ENCODE results near the gene BMI1. TPM values are rescaled to one million over a fixed set of nuclear protein-coding genes. Genes with fewer than 3 reads are reported as not detected.
A peak's percentile ranks its signal among the peaks of the same experiment; 100 is the strongest.

Gene BMI1
- total and polyA plus RNA-seq, 10 donors, result 26.9 to 89.7 (median 64.2) TPM

DNA sequence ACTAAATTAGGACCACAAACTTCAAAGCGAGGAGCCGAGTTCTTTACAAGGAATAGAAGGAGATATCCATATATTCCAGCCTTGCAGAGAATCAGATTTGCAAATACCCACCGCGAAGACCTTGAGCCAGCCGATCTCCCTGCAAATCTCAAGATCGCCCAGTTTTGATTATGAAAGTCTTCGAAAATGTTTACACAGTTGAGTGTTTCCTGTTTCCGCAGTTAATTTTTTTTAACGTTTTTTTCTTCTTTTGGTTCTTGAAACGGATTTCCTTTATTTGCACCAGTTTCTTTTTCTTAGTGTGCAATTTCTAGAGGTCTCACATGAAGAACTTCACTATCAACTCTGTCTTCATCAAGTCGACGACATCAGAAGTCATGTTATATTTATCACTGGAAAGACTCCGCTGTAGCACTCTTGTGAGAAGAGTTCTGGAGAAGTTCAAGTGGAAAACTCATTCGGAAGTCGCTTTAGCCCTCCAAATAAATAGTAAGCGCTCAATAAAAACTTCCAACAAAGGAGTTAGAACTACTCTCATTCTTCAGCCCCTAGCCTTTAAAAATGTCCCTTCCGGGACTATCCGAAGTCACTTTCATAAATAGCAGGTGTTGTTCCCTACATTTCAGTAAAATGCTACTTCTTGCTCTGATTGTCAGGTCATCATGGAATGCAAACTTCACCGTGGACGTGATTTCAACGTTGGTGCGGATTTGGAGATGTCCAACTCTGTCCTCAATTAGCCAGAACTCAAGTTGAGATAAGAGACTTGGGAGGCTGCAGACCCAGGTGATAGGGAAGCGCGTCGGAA is 12.5 kb downstream of the BMI1 start:
- H3K27ac ChIP-seq, result peak overlapping the region in 7 of 8 donors; percentile 38 to 75 (median 71)
- intact Hi-C loops (cut with DNase I; ENCODE audit: low total_unique reads), result no loop called here
- WGBS, 5 donors, result 26 to 42% (median 31%) methylated on average over 25 of the region's 25 CpGs
- no peak for DNase-seq
- peaks cover 0 to 10% (median 1%) of the 10 kb centered on the region in 8 donors for H3K9me3 ChIP-seq
- H3K36me3 ChIP-seq, result peaks cover 0 to 24% (median 20%) of the 10 kb centered on the region in 6 donors
- TF ChIP-seq POLR2A (IDR thresholded peaks at IDR 0.05), result no peak
- TF ChIP-seq, protein P1, sequence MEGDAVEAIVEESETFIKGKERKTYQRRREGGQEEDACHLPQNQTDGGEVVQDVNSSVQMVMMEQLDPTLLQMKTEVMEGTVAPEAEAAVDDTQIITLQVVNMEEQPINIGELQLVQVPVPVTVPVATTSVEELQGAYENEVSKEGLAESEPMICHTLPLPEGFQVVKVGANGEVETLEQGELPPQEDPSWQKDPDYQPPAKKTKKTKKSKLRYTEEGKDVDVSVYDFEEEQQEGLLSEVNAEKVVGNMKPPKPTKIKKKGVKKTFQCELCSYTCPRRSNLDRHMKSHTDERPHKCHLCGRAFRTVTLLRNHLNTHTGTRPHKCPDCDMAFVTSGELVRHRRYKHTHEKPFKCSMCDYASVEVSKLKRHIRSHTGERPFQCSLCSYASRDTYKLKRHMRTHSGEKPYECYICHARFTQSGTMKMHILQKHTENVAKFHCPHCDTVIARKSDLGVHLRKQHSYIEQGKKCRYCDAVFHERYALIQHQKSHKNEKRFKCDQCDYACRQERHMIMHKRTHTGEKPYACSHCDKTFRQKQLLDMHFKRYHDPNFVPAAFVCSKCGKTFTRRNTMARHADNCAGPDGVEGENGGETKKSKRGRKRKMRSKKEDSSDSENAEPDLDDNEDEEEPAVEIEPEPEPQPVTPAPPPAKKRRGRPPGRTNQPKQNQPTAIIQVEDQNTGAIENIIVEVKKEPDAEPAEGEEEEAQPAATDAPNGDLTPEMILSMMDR (IDR thresholded peaks at IDR 0.05 in 8 of 11, conservative IDR thresholded peaks at IDR 0.05 in 3 of 11), result no peak
- no peak for TF ChIP-seq POLR2AphosphoS5 (IDR thresholded peaks at IDR 0.05)
- H3K27me3 ChIP-seq (replicated peaks in 1 of 7), result peaks cover 16 to 49% (median 42%) of the 10 kb centered on the region in 7 donors
- peaks cover 25 to 60% (median 45%) of the 10 kb centered on the region in 6 donors for H3K4me1 ChIP-seq
- peak overlapping the region in 5 of 8 donors; percentile 5 to 70 (median 44) for H3K4me3 ChIP-seq

DNA sequence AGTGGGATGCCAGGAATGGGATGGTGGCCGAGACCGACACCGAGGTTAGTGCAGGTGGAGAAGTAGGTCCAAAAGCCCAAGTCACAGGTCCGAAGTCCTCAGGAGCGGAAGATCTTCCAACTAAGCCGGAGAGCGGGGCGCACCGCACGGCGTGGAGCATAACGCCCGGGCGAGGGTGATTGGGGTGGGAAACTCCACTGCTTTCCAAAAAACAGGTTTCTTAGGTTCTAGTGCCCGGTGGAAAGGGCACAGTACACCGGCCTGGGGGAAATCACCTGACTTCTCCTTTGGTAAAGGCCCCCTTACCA is 13.0 kb downstream of the BMI1 start:
- H3K27ac ChIP-seq, result peak overlapping the region in 3 of 8 donors; percentile 70 to 75 (median 71)
- peaks cover 0 to 10% (median 1%) of the 10 kb centered on the region in 8 donors for H3K9me3 ChIP-seq
- H3K36me3 ChIP-seq, result peaks cover 0 to 19% (median 15%) of the 10 kb centered on the region in 6 donors
- WGBS, 5 donors, result 64 to 69% (median 66%) methylated on average over 16 of the region's 16 CpGs
- DNase-seq, result peak; percentile 75
- H3K4me3 ChIP-seq, result peak overlapping the region in 7 of 8 donors; percentile 26 to 70 (median 44)
- H3K4me1 ChIP-seq, result peaks cover 25 to 61% (median 46%) of the 10 kb centered on the region in 6 donors
- TF ChIP-seq POLR2A (IDR thresholded peaks at IDR 0.05), result no peak
- TF ChIP-seq, protein P1 (IDR thresholded peaks at IDR 0.05 in 8 of 11, conservative IDR thresholded peaks at IDR 0.05 in 3 of 11), result no peak
- no peak for TF ChIP-seq POLR2AphosphoS5 (IDR thresholded peaks at IDR 0.05)
- intact Hi-C loops (cut with DNase I; ENCODE audit: low total_unique reads), result no loop called here
- H3K27me3 ChIP-seq (replicated peaks in 1 of 7), result peaks cover 18 to 54% (median 47%) of the 10 kb centered on the region in 7 donors

DNA sequence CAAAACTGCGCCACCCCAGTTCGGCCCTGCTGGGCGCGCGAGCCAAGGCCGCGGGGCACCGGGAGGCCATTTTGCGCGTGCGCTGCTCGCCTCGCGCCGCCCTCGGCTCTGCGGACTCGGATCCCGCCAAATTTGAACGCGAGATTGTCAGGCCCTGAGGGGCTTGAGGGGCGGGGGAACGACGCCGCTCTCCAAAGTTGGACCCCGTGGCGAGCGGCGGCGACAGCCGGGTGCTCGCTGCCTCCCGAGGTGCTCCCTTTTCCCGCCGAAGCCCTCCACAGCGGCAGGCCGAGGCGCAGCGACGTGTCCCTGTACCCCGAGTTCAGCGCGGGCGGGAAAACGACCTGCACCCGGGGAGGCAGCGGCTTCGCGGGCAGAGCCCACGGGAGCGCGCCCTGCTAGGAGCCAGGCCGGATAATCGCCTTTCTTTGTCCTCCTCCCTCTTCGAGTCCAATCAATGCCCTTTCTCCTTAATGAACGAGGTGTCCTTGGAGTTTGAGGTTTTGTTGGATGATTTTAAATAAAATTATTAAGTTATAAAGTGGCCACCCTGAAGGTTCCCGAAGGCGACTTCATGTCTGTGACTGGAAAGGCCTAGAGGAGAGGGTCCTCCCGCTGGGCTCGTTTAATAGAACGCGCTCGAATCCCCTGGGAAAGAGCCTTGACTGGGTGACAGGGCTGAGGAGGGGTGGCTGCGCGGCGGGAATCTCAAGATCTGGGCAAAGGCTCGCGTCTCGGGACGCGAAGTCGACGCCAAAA is 13.7 kb downstream of the BMI1 start:
- WGBS, 5 donors, result 22 to 32% (median 24%) methylated on average over 59 to 73 of the region's 73 CpGs

More for the DNA sequence above, 13.7 kb downstream of the BMI1 start:
- peak overlapping the region; percentile 26 to 70 (median 44) for H3K4me3 ChIP-seq
- intact Hi-C loops (cut with DNase I; ENCODE audit: low total_unique reads), result no loop called here
- DNase-seq, result peak; percentile 82
- H3K27ac ChIP-seq, result peak overlapping the region in 3 of 8 donors; percentile 3 to 39 (median 38)
- peaks cover 26 to 67% (median 50%) of the 10 kb centered on the region in 6 donors for H3K4me1 ChIP-seq
- peaks cover 0 to 10% (median 1%) of the 10 kb centered on the region in 8 donors for H3K9me3 ChIP-seq
- peak in 2 of 3 donors; percentile 55 to 69 for TF ChIP-seq POLR2AphosphoS5 (IDR thresholded peaks at IDR 0.05)
- TF ChIP-seq, protein P1 (IDR thresholded peaks at IDR 0.05 in 8 of 11, conservative IDR thresholded peaks at IDR 0.05 in 3 of 11), result no peak
- peaks cover 0 to 12% (median 9%) of the 10 kb centered on the region in 6 donors for H3K36me3 ChIP-seq
- H3K27me3 ChIP-seq (replicated peaks in 1 of 7), result peaks cover 21 to 61% (median 54%) of the 10 kb centered on the region in 7 donors

All from spleen (tissue), 11 donors.